Ectodermal cell (in vitro differentiated cells): ENCODE measurements around the gene COMMD8.

Source experiments
- H3K27ac ChIP-seq: 2 replicates; pipeline ENCODE4 v1.7.0; 2013; ENCODE audit warnings: mild to moderate bottlenecking, low read depth, low read length; ENCODE audit not compliant: insufficient read depth, poor library complexity, severe bottlenecking
- H3K27me3 ChIP-seq: 2 replicates; pipeline ENCODE4 v1.7.0; 2013; ENCODE audit warnings: mild to moderate bottlenecking, low read length; ENCODE audit not compliant: insufficient read depth, control insufficient read depth, poor library complexity, severe bottlenecking
- H3K36me3 ChIP-seq: one replicate; pipeline ENCODE4 v1.7.0; 2013; ENCODE audit warnings: low read length; ENCODE audit not compliant: control insufficient read depth, insufficient read depth
- H3K4me1 ChIP-seq: one replicate; pipeline ENCODE4 v1.7.0; 2013; ENCODE audit warnings: low read length; ENCODE audit not compliant: control insufficient read depth, insufficient read depth
- H3K4me3 ChIP-seq: 2 replicates; pipeline ENCODE4 v1.7.0; 2013; ENCODE audit warnings: low read depth, low read length, control low read depth; ENCODE audit not compliant: insufficient read depth
- H3K9me3 ChIP-seq: 2 replicates; pipeline ENCODE4 v1.7.0; 2013; ENCODE audit warnings: mild to moderate bottlenecking, low read length, moderate library complexity; ENCODE audit not compliant: control insufficient read depth
- WGBS, 2 experiments: methylation state at CpG; one replicate each; pipeline ENCODE4 v1.1.7; 2013; ENCODE audit warnings: missing lambda C conversion rate in 2 of 2; 5-methylcytosine and 5-hydroxymethylcytosine counted together

The COMMD8 gene

GRCh38 chr4:47406408-47406807 is 57.1 kb downstream of the COMMD8 start:
- no peaks in the 10 kb centered on the region for H3K9me3 ChIP-seq
- H3K27ac ChIP-seq = no peak overlapping the region
- H3K4me1 ChIP-seq = no peaks in the 10 kb centered on the region
- H3K27me3 ChIP-seq = no peaks in the 10 kb centered on the region
- H3K4me3 ChIP-seq = no peak overlapping the region
- WGBS, 2 experiments = 87 to 97% methylated on average over 2 of the region's 2 CpGs
- no peaks in the 10 kb centered on the region for H3K36me3 ChIP-seq
